Suprapubic skin (tissue), 4 donors: Measurements from ENCODE around the gene CLEC16A.

ENCODE experiments used
- EP300 ChIP-seq: sonication (generic); formaldehyde crosslinking; IDR thresholded peaks from one replicate; pipeline ENCODE4 v1.6.1; 2017; ENCODE audit warnings: antibody characterized with exemption
- POLR2A ChIP-seq, 2 donors: fragments of 450-650 bp; IDR thresholded peaks; one replicate each; pipeline ENCODE4 v1.6.1; 2017; ENCODE audit warnings: antibody characterized with exemption in 2 of 2, mild to moderate bottlenecking in 2 of 2, moderate library complexity in 2 of 2
- POLR2AphosphoS5 ChIP-seq, 3 donors: sonication (generic); formaldehyde crosslinking; IDR thresholded peaks; one replicate each; pipeline ENCODE4 v1.6.1; 2017; ENCODE audit warnings: antibody characterized with exemption in 3 of 3
- TF ChIP-seq, protein P1 (sequence below), 2 donors: fragments of 200-600 bp in 1 of 2; fragments of 450-650 bp in 1 of 2; sonication (generic) in 1 of 2; IDR thresholded peaks; one replicate each; pipeline ENCODE4 v1.5.1; 2016 to 2019; ENCODE audit warnings: antibody characterized with exemption in 2 of 2, mild to moderate bottlenecking in 1 of 2, moderate library complexity in 1 of 2

DNA sequence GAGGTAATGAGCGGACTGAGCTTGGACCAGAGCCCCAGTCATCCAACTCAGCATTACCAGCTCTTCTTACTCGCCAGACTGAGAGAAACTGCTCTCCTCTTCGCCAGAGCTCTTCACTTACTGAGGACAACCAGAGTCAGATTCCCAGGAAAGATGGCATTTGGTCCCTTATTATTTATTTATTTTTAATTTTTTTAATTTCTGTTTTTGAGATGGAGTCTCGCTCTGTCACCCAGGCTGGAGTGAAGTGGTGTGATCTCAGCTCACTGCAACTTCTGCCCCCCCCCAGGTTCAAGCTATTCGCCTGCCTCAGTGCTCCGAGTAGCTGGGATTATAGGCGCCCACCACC lies 25.4 kb upstream of the CLEC16A start:
- TF ChIP-seq, protein P1, sequence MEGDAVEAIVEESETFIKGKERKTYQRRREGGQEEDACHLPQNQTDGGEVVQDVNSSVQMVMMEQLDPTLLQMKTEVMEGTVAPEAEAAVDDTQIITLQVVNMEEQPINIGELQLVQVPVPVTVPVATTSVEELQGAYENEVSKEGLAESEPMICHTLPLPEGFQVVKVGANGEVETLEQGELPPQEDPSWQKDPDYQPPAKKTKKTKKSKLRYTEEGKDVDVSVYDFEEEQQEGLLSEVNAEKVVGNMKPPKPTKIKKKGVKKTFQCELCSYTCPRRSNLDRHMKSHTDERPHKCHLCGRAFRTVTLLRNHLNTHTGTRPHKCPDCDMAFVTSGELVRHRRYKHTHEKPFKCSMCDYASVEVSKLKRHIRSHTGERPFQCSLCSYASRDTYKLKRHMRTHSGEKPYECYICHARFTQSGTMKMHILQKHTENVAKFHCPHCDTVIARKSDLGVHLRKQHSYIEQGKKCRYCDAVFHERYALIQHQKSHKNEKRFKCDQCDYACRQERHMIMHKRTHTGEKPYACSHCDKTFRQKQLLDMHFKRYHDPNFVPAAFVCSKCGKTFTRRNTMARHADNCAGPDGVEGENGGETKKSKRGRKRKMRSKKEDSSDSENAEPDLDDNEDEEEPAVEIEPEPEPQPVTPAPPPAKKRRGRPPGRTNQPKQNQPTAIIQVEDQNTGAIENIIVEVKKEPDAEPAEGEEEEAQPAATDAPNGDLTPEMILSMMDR (IDR thresholded peaks at IDR 0.05) = no peak
- no peak for TF ChIP-seq POLR2A (IDR thresholded peaks at IDR 0.05)
- TF ChIP-seq EP300 = no peak
- no peak for TF ChIP-seq POLR2AphosphoS5 (IDR thresholded peaks at IDR 0.05)
